Spleen (tissue), 11 donors: Measurements from ENCODE around the gene ZC3H12C. TPM values are rescaled to one million over a fixed set of nuclear protein-coding genes. Genes with fewer than 3 reads are reported as not detected.
A peak's percentile ranks its signal among the peaks of the same experiment; 100 is the strongest.

Source experiments
- DNase-seq: peaks from one replicate; pipeline ENCODE4 v3.0.0-alpha.2; 2020
- H3K27ac ChIP-seq, 8 donors: fragments of 200-600 bp; sonication (generic) in 7 of 8; 1 replicate in 4 of 8; 2 replicates in 4 of 8; pipeline versions ENCODE4 v1.5.0 to v1.8.0; 2016 to 2021; ENCODE audit warnings: inconsistent platforms in 4 of 8, mild to moderate bottlenecking in 4 of 8, moderate library complexity in 1 of 8
- H3K27me3 ChIP-seq, 7 donors: fragments of 200-600 bp; sonication (generic) in 6 of 7; replicated peaks in 1 of 7; 1 replicate in 4 of 7; 2 replicates in 3 of 7; pipeline versions ENCODE4 v1.5.0 to v1.8.0; 2016 to 2021; ENCODE audit warnings: inconsistent platforms in 3 of 7, mild to moderate bottlenecking in 1 of 7
- H3K36me3 ChIP-seq, 6 donors: fragments of 200-600 bp; sonication (generic) in 5 of 6; 1 replicate in 4 of 6; 2 replicates in 2 of 6; pipeline versions ENCODE4 v1.5.0 to v1.8.0; 2016 to 2021; ENCODE audit warnings: inconsistent platforms in 2 of 6
- H3K4me1 ChIP-seq, 6 donors: fragments of 200-600 bp; sonication (generic) in 5 of 6; 1 replicate in 3 of 6; 2 replicates in 3 of 6; pipeline versions ENCODE4 v1.5.0 to v1.8.0; 2016 to 2021; ENCODE audit warnings: inconsistent platforms in 3 of 6
- H3K4me3 ChIP-seq, 8 donors: fragments of 200-600 bp; sonication (generic) in 7 of 8; 1 replicate in 4 of 8; 2 replicates in 4 of 8; pipeline versions ENCODE4 v1.5.0 to v1.8.0; 2016 to 2021; ENCODE audit warnings: inconsistent platforms in 4 of 8, mild to moderate bottlenecking in 4 of 8, moderate library complexity in 2 of 8
- H3K9me3 ChIP-seq, 8 donors: fragments of 200-600 bp; sonication (generic) in 7 of 8; 1 replicate in 4 of 8; 2 replicates in 4 of 8; pipeline versions ENCODE4 v1.5.0 to v1.8.0; 2016 to 2021; ENCODE audit warnings: inconsistent platforms in 4 of 8
- CTCF ChIP-seq, 11 experiments: fragments of 200-600 bp in 7 of 11; fragments of 450-650 bp in 4 of 11; sonication (generic) in 4 of 11; IDR thresholded peaks in 8 of 11; conservative IDR thresholded peaks in 3 of 11; 1 replicate in 7 of 11; 2 replicates in 4 of 11; pipeline versions ENCODE4 v1.4.0 to v1.8.0; 2016 to 2021; ENCODE audit warnings: antibody characterized with exemption in 11 of 11, inconsistent platforms in 4 of 11, mild to moderate bottlenecking in 1 of 11
- POLR2A ChIP-seq, 3 donors: fragments of 450-650 bp; IDR thresholded peaks; one replicate each; pipeline ENCODE4 v1.5.1; 2017; ENCODE audit warnings: antibody characterized with exemption in 3 of 3, mild to moderate bottlenecking in 1 of 3
- POLR2AphosphoS5 ChIP-seq, 3 donors: sonication (generic); formaldehyde crosslinking; IDR thresholded peaks; one replicate each; pipeline ENCODE4 v1.5.1; 2017; ENCODE audit warnings: antibody characterized with exemption in 3 of 3
- WGBS, 5 donors: extraction: QIAGEN DNeasy Blood & Tissue Kit in 3 of 5; methylation state at CpG; one replicate each; pipeline versions ENCODE4 v1.1.5 to v1.1.7; 2013 to 2018; 5-methylcytosine and 5-hydroxymethylcytosine counted together
- intact Hi-C: fragments of 100-400 bp; cut with DNase I; formaldehyde crosslinking; loops from one replicate; pipeline ENCODE4 v1.15.0; 2023; ENCODE audit warnings: low total_unique reads
- polyA plus RNA-seq, 3 donors: library from polyadenylated mRNA; stranded (reverse); fragments of 200-250 nt; gene quantifications; one replicate each; pipeline ENCODE4 v1.2.1, GENCODE V29; 2013
- total RNA-seq, 7 donors: library from RNA; depleted of rRNA in 3 of 7; stranded (reverse); fragments of >200 nt in 3 of 7; fragmentation: NEBNext Ultra II Directional in 4 of 7; extraction: Animal tissue kit (Norgen Biotek cat#: 25700) in 4 of 7; gene quantifications; one replicate each; pipeline versions ENCODE4 v1.1.0 to v1.2.1, GENCODE V29; 2016 to 2021
- donor health status: healthy with polysubstance abuse.
- donor health status: DM: no; HTN: no; CAD: no; lungs with moderate emphysema.
- donor health status: DM: no; HTN: no; CAD: no.
- donor health status: Bipolar disorder and iron deficiency.
- donor health status: healthy.
- donor health status: DM: no; HTN: no; CAD: no.
- donor health status: DM: yes; HTN: yes; CAD: no.

ZC3H12C gene
- total and polyA plus RNA-seq, 10 donors: 0.44 to 10.4 (median 5.1) TPM

- no peaks in the 10 kb centered on the region for H3K9me3 ChIP-seq
- H3K27ac ChIP-seq: no peak overlapping the region
- DNase-seq: no peak
- intact Hi-C loops: loop anchor here (10.0 kb wide), 1 partner anchor 145 kb away; no protein-coding TSS in a partner anchor
- WGBS, 5 donors: 70 to 80% (median 72%) methylated on average over 5 of the region's 5 CpGs
- H3K36me3 ChIP-seq: no peaks in the 10 kb centered on the region
- H3K4me1 ChIP-seq: peaks cover 0 to 25% (median 19%) of the 10 kb centered on the region in 6 donors
- peaks cover 0 to 65% (median 11%) of the 10 kb centered on the region in 7 donors for H3K27me3 ChIP-seq
- TF ChIP-seq POLR2AphosphoS5 (IDR thresholded peaks at IDR 0.05) (no peak), POLR2A (IDR thresholded peaks at IDR 0.05) (no peak), CTCF (IDR thresholded peaks at IDR 0.05 in 8 of 11, conservative IDR thresholded peaks at IDR 0.05 in 3 of 11) (no peak)
- no peak overlapping the region for H3K4me3 ChIP-seq
Measured at GRCh38 chr11:110089617-110090282, 3.4 kb upstream of the ZC3H12C start.

DNA sequence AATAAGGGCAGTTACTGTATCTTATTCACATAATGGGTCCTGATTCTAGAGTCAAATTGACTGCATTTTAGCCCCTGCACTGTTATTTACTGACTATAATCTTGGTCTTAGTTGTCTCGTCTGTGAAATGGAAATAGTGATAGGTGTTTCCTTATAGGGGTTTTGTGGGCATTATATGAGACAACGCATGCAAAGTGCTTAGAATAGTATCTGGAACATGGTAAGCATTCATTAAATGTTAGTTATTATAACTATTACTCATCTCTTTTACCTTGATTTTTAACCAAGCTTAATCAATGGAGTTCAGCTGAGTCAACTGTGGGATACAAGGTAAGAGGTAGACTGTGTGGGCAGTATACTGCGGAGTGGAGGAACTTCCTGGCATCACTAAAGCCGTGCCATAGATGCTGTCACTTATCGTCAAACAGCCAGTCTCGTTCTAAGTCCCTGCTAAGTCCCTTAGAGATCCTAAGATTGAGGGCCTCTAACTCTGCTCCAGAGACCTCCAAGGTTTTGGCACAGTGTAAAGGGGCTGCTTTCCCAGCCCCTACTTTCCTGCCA is 2.6 kb upstream of the ZC3H12C start:
- WGBS, 5 donors: 72 to 86% (median 84%) methylated on average over 6 of the region's 6 CpGs
- Histone ChIP-seq H3K4me3 (no peak overlapping the region), H3K27ac (no peak overlapping the region), H3K27me3 (peaks cover 0 to 72% (median 16%) of the 10 kb centered on the region in 7 donors), H3K36me3 (no peaks in the 10 kb centered on the region), H3K4me1 (peaks cover 0 to 28% (median 21%) of the 10 kb centered on the region in 6 donors), H3K9me3 (no peaks in the 10 kb centered on the region)
- intact Hi-C loops: loop anchor here (10.0 kb wide), 1 partner anchor 146 kb away; no protein-coding TSS in a partner anchor
- TF ChIP-seq CTCF (IDR thresholded peaks at IDR 0.05 in 8 of 11, conservative IDR thresholded peaks at IDR 0.05 in 3 of 11) (no peak), POLR2A (IDR thresholded peaks at IDR 0.05) (no peak), POLR2AphosphoS5 (IDR thresholded peaks at IDR 0.05) (no peak)
- no peak for DNase-seq

DNA sequence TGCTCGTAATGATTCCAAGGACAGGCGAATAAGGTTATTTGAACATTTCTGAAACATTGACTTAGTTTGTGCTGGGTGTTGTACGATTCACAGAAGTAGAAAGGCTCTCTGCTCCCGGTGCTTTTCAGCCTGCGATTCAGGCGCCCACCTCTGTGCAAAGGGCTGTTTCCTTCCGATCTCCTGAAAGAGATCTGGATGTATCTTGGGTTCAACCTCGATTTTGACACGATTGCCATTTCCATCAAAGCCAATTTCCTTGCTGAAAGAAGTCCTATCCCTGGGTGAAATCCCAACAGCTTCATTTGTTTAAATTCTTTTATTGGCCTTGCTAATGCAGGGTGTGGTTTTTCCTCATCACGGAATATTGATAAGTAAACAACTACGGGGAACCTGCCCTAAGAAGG is 1.1 kb upstream of the ZC3H12C start:
- no peak for TF ChIP-seq POLR2AphosphoS5 (IDR thresholded peaks at IDR 0.05)
- TF ChIP-seq POLR2A (IDR thresholded peaks at IDR 0.05): no peak
- no peak for TF ChIP-seq CTCF (IDR thresholded peaks at IDR 0.05 in 8 of 11, conservative IDR thresholded peaks at IDR 0.05 in 3 of 11)
- H3K27me3 ChIP-seq: peaks cover 0 to 77% (median 16%) of the 10 kb centered on the region in 7 donors
- H3K9me3 ChIP-seq: no peaks in the 10 kb centered on the region
- H3K36me3 ChIP-seq: no peaks in the 10 kb centered on the region
- peak overlapping the region; percentile 26 to 71 (median 56) for H3K4me3 ChIP-seq
- peak overlapping the region in 7 of 8 donors; percentile 81 to 90 (median 86) for H3K27ac ChIP-seq
- intact Hi-C loops: loop anchor here (10.0 kb wide), 1 partner anchor 147 kb away; no protein-coding TSS in a partner anchor
- no peak for DNase-seq
- H3K4me1 ChIP-seq: peaks cover 0 to 30% (median 21%) of the 10 kb centered on the region in 6 donors
- 27 to 38% (median 34%) methylated on average over 11 of the region's 11 CpGs for WGBS, 5 donors
